CD4-positive, alpha-beta T cell treated with Interferon gamma for 1 hour (primary cell): ENCODE measurements around the gene IFIT1B.
A peak's percentile ranks its signal among the peaks of the same experiment; 100 is the strongest.

Experiments used
- DNase-seq: peaks from one replicate; pipeline ENCODE4 v3.0.0-alpha.2; 2020

IFIT1B gene

GRCh38 chr10:89414146-89414878 is 36.5 kb downstream of the IFIT1B start, which contains the start of gene IFIT5:
Gene IFIT5 (plus strand): TSS chr10:89414568. CDS start chr10:89414799, 231 bp downstream.
- DNase-seq: peak; percentile 64

GRCh38 chr10:89414879-89415821 is 37.3 kb downstream of the IFIT1B start:
- DNase-seq: peak; percentile 18

GRCh38 chr10:89416465-89416864 is 38.6 kb downstream of the IFIT1B start:
- no peak for DNase-seq

- peak; percentile 16 for DNase-seq
These were observed 41.7 kb downstream of the IFIT1B start for GRCh38 chr10:89419548-89419947.

- DNase-seq: no peak
These were observed 43.2 kb downstream of the IFIT1B start for GRCh38 chr10:89421018-89421476.

- no peak for DNase-seq
These were observed 47.1 kb downstream of the IFIT1B start for GRCh38 chr10:89425000-89425399.

GRCh38 chr10:89426230-89426868 is 48.5 kb downstream of the IFIT1B start:
- no peak for DNase-seq

GRCh38 chr10:89427629-89428028 is 49.8 kb downstream of the IFIT1B start:
- DNase-seq: no peak

GRCh38 chr10:89428877-89429276 is 51.0 kb downstream of the IFIT1B start:
- no peak for DNase-seq

- no peak for DNase-seq
These were observed 54.1 kb downstream of the IFIT1B start for GRCh38 chr10:89431977-89432376.
